SU-DHL-6 (cell line): ENCODE results near the gene ESCO1.

Source experiments
- CTCF ChIP-seq: fragments of 200-600 bp; sonication (generic); IDR thresholded peaks from one replicate; pipeline ENCODE4 v1.5.1; 2017; ENCODE audit warnings: antibody characterized with exemption, mild to moderate bottlenecking, low read length, moderate library complexity; ENCODE audit not compliant: insufficient read depth, poor library complexity, severe bottlenecking
- EZH2phosphoT487 ChIP-seq: fragments of 200-600 bp; sonication (generic), shearing (Covaris generic); conservative IDR thresholded peaks from 2 replicates; pipeline ENCODE4 v1.6.1; 2018; ENCODE audit warnings: mild to moderate bottlenecking, antibody characterized with exemption, low read length, moderate library complexity, mixed read lengths

- TF ChIP-seq CTCF (no peak), EZH2phosphoT487 (no peak)
These were observed 66.2 kb downstream of the ESCO1 start for GRCh38 chr18:21534327-21534726.
